Stimulated activated CD4-positive, alpha-beta T cell treated with anti-CD3 and anti-CD28 coated beads, TNF-alpha, amount 100 ng/mL, for 48 hours (primary cell): ENCODE measurements around the gene FZD2.
"Not testable (repeated sequence)": the region's sequence is repeated elsewhere in the genome, so short reads cannot be mapped to it uniquely, and the experiment has no call there.

Experiments
- DNase-seq, 3 donors: peaks; one replicate each; pipeline ENCODE4 v3.0.0-alpha.2; 2020; ENCODE audit warnings: low read depth in 3 of 3

Gene FZD2

GRCh38 chr17:44575403-44575802, 18.1 kb downstream of the FZD2 start:
- no peak for DNase-seq

GRCh38 chr17:44578947-44579346, 21.7 kb downstream of the FZD2 start:
- DNase-seq, result no peak

- DNase-seq, result no peak
Observed at GRCh38 chr17:44581868-44582267, 24.6 kb downstream of the FZD2 start.

GRCh38 chr17:44584443-44584842, 27.2 kb downstream of the FZD2 start:
- DNase-seq, result no peak

- DNase-seq, result no peak
Observed at GRCh38 chr17:44585315-44585714, 28.0 kb downstream of the FZD2 start.

GRCh38 chr17:44587339-44587738, 30.1 kb downstream of the FZD2 start:
- no peak for DNase-seq

- DNase-seq, result no peak
Observed at GRCh38 chr17:44589316-44590071, 32.2 kb downstream of the FZD2 start.

- not testable (repeated sequence) for DNase-seq
Observed at GRCh38 chr17:44590072-44590462, 32.8 kb downstream of the FZD2 start.

- not testable (repeated sequence) for DNase-seq
Observed at GRCh38 chr17:44590762-44591161, 33.5 kb downstream of the FZD2 start.

- no peak for DNase-seq
Observed at GRCh38 chr17:44591206-44591605, 33.9 kb downstream of the FZD2 start.

- no peak for DNase-seq
Observed at GRCh38 chr17:44593156-44593555, 35.9 kb downstream of the FZD2 start.

- DNase-seq, result no peak
Observed at GRCh38 chr17:44595216-44595775, 38.0 kb downstream of the FZD2 start.

GRCh38 chr17:44598329-44598728, 41.0 kb downstream of the FZD2 start:
- no peak for DNase-seq

- DNase-seq, result no peak
Observed at GRCh38 chr17:44598932-44599297, 41.6 kb downstream of the FZD2 start.

GRCh38 chr17:44599298-44600175, 42.3 kb downstream of the FZD2 start:
- no peak for DNase-seq

GRCh38 chr17:44601539-44601938, 44.3 kb downstream of the FZD2 start:
- DNase-seq, result no peak

GRCh38 chr17:44601973-44602372, 44.7 kb downstream of the FZD2 start:
- no peak for DNase-seq

GRCh38 chr17:44602390-44602789, 45.1 kb downstream of the FZD2 start:
- DNase-seq, result no peak

GRCh38 chr17:44602970-44603369, 45.7 kb downstream of the FZD2 start:
- no peak for DNase-seq

GRCh38 chr17:44604116-44604761, 47.0 kb downstream of the FZD2 start:
- no peak for DNase-seq

- no peak for DNase-seq
Observed at GRCh38 chr17:44604768-44605485, 47.6 kb downstream of the FZD2 start.

- no peak for DNase-seq
Observed at GRCh38 chr17:44606658-44607057, 49.4 kb downstream of the FZD2 start.
